Muscle of arm (tissue), 14 donors: ENCODE results near the gene TSGA10. TPM values are rescaled to one million over a fixed set of nuclear protein-coding genes. Genes with fewer than 3 reads are reported as not detected.
"Not testable (repeated sequence)": the region's sequence is repeated elsewhere in the genome, so short reads cannot be mapped to it uniquely, and the experiment has no call there.

Experiments
- DNase-seq: peaks from one replicate; pipeline ENCODE4 v3.0.0-alpha.2; 2013
- long read RNA-seq, 11 donors: transcript quantifications; one replicate each; lab custom pipeline, GENCODE V29; 2026
- polyA plus RNA-seq, 12 donors: library from polyadenylated mRNA; unstranded; fragments of 120-200 nt; gene quantifications; one replicate each; pipeline ENCODE4 v1.2.1, GENCODE V29; 2013; ENCODE audit not compliant: insufficient read length in 12 of 12

The TSGA10 gene
- 1 to 10 TPM in 10 of 12 donors, not detected in 2; 1.3 to 6.6 (median 2.9) TPM for polyA plus RNA-seq
- long read RNA-seq, donor 1, partial matches to known transcripts: 41 of 42 reads
- long read RNA-seq, donor 1, other reads (novel, unspliced or antisense): 0 of 42 reads
- long read RNA-seq, donor 2, partial matches to known transcripts: 105 of 105 reads
- long read RNA-seq, donor 2, other reads (novel, unspliced or antisense): 0 of 105 reads
- long read RNA-seq, donor 3, partial matches to known transcripts: 9 of 9 reads
- long read RNA-seq, donor 3, other reads (novel, unspliced or antisense): 0 of 9 reads
- long read RNA-seq, donor 4, partial matches to known transcripts: 0 of 7 reads
- long read RNA-seq, donor 4, other reads (novel, unspliced or antisense): 7 of 7 reads
- long read RNA-seq, donor 5, partial matches to known transcripts: 40 of 40 reads
- long read RNA-seq, donor 5, other reads (novel, unspliced or antisense): 0 of 40 reads
- long read RNA-seq, donor 6, partial matches to known transcripts: 0 of 1 reads
- long read RNA-seq, donor 6, other reads (novel, unspliced or antisense): 0 of 1 reads
- long read RNA-seq, donor 7: 0 reads
- long read RNA-seq, donor 8, partial matches to known transcripts: 20 of 21 reads
- long read RNA-seq, donor 8, other reads (novel, unspliced or antisense): 0 of 21 reads
- long read RNA-seq, donor 9, partial matches to known transcripts: 31 of 31 reads
- long read RNA-seq, donor 9, other reads (novel, unspliced or antisense): 0 of 31 reads
- long read RNA-seq, donor 10, partial matches to known transcripts: 82 of 82 reads
- long read RNA-seq, donor 10, other reads (novel, unspliced or antisense): 0 of 82 reads
- long read RNA-seq, donor 11, partial matches to known transcripts: 23 of 23 reads
- long read RNA-seq, donor 11, other reads (novel, unspliced or antisense): 0 of 23 reads

DNA sequence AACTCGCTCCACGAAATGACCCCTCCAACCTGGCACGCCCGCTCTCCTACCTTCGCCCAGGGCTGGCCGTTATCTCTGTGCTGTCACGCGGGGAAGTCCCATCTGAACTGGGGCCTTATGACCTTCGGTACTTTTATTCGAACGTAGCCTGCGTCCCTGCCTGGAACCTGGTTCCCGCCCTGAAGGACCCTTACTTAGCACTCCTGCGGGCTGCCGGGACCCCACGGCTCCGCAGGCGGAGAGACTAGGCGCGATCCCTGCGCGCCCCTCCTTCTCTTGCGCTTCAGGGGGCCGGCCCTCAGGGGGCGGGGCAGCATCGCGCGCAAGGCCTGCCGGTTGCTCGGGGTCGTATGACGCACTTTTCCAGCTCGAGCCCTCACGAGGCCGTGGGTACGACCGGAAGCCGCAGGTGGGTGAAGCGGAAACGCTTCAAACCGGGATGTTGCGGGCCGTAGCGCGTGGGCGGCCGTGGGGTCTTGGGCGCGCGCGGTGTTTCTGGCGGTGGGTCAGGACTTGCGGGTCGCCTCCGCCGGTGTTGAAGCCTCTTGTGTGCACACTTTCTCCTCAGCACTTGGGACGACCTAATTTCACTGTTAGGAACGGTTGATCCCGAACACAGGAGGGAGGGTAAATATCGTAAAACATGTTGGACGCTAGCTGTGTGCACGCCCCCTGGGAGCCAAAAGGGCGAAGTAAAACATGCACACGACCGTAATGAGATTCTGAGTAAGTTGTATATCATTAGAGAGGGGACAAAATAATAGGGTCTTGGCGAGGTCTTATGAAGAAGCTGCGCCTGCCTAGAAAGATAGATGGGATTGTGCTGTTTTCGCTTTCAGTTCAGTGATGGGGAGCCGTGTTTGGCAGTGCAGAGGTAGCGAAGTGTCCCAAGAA is at the start of gene TSGA10, which contains the start of gene LIPT1:
Gene TSGA10 (minus strand): TSS at position 300 of the 894 bp plus-strand sequence. CDS start 45,503 bp downstream, outside the sequence.
Gene LIPT1 (plus strand): TSS at position 325 of the 894 bp plus-strand sequence. CDS start 6,991 bp downstream, outside the sequence.
- DNase-seq: peak; percentile 93

DNA sequence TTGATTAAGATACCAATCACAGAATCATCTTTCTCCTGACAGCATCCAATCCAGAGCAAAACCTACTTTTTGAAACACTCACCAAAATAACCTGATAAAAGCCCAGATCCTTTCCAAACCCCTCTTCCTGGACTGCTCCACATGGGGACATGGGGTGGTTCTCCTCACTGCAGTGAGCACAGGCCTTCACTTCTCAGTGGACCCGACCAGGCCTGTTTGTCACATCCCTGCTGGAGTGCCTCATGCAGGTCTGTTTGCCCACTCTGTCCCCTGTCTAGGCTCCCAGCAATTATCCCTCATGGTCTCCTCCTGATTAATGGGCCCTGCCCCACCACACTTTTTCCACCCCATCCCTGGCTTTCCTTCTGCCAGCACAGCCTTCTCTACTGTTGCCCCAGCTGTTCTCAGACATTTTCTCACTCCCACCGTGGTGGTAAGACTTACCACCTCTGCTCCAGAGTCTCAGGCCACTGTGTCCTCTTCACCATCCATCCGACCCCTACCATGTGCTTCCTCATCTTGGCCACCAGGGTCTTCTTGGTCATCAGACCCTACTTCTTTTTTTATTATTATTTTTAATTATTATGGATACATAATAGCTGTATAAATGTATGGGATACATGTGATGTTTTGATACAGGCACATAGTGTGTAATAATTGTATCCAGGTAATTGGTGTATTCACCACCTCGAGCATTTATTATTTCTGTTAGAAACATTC is 47.4 kb upstream of the TSGA10 start:
- no peak for DNase-seq

DNA sequence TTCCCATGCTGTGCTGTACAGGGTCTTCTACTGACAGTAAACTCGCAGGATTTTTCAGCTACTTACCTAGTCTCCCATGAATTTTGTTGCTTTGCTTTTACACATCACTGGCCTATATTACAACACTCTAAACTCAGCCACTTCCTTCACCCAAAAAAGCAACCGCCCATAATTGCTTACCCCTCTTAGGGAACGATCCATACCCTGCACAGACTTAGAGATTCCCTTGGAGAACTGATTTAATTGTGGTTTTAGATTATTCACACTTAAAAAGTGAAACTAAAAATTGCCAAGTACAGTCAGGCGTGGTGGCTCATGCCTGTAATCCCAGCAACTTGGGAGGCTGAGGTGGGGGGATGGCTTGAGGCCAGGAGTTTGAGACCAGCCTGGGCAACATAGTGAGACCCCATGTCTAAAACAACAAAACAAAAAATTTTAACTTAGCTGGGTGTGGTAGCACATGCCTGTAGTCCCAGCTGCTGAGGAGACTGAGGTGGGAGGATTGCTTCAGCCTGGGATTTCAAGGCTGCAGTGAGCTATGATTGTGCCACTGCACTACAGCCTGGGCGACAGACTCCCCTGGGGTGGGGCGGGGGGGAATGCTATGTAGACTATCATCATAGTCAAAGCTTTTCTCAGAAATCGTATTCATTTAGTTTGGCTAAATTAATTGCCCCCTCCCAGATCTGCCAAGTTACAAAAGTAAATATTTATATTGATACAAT is 45.5 kb upstream of the TSGA10 start:
- DNase-seq: no peak

DNA sequence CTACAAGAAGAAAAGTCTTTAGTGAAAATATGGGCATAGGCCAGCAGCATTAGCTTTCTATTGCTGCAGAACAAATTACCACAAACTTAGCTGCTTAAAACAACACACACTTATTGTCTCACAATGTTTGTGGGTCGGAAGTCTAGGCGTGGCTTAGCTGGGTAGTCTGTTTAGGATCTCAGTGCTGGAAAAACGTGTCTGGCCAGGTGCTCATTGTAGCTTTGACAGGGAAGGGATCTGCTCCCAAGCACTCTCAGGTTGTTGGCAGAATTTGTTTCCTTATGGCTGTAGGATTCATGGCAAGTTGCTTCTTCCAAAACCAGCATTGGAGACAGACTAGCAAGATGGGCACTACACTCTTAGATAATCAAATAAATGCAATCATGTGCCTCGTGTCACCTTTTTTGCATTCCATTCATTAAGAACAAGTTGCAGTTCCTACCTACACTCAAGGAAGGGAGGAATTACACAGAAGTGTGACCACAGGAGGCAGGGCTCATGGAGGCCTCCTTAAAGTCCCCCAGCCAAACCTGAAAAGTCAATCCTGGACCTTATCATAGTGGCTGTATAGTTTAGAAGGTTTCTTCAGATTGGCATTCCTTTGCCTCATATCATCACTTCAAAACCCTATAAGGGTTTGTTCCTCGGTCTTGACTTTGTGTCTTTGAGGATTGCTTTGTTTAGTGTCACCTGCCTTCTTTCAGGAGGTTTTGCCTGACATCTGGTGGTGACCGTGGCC is 43.5 kb upstream of the TSGA10 start:
- no peak for DNase-seq

DNA sequence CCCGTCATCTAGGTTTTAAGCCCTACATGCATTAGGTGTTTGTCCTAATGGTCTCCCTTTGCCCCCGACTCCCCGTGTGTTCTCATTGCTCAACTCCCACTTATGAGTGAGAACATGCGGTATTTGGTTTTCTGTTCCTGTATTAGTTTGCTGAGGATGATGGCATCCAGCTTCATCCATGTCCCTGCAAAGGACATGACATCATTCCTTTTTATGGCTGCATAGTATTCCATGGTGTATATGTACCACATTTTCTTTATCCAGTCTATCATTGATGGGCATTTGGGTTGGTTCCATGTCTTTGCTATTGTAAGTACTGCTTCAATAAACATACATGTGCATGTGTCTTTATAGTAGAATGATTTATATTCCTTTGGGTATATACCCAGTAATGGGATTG is 37.6 kb upstream of the TSGA10 start:
- not testable (repeated sequence) for DNase-seq

DNA sequence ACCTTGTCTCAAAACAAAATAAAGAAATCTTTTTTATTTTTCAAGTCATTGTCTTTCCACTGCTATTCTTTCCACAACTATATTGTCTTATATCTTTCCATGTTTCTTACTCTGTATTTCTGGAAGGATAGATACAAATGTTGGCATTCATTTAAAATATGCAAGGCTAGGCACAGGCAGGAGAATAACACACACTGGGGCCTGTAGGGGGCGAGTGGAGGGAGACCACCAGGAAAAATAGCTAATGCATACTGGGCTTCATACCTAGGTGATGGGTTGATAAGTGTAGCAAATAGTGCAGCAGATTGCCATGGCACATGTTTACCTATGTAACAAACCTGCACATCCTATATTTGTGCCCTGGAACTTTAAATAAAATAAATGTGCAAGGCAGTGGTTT is 35.8 kb upstream of the TSGA10 start:
- DNase-seq: no peak

- DNase-seq: no peak
Measured at GRCh38 chr2:99188357-99188756, 33.6 kb upstream of the TSGA10 start.

DNA sequence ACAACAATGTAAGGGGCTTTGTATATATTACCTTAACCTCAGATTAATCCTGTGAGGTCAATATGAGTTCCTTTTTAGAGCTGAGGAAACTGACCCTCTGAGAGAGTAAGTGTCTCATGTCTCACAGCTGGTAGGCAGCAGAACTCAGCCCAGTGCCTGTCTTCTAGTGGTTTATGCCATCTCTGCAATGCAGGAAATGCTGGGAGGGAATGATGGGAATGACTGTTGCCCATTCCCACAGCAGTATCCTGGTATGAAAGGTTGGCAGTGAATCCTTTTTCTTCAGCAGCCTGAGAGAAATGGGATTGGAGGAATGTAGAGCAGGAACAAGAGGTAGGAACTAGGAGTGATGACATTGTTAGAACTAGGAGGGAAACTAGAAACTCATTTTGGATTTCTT is 32.3 kb upstream of the TSGA10 start:
- DNase-seq: no peak

GRCh38 chr2:99184811-99185210 is 30.1 kb upstream of the TSGA10 start:
- no peak for DNase-seq

DNA sequence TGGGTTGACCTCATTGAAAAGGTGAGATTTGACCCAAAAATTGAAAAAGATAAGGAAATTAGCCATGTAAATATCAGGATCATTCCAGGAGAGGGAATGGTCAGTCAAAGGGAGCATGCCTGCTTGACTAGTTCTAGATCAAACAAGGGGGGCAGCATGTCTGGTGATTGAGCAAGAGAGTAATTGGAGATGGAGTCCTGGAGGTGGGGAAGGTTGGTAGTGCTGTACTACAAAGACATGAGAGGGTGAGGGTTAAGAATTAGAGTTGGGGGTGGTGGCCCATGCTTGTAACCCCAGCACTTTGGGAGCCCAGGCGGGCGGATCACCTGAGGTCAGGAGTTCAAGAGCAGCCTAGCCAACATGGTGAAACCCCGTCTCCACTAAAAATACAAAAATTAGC is 28.3 kb upstream of the TSGA10 start:
- no peak for DNase-seq

- DNase-seq: no peak
Measured at GRCh38 chr2:99181624-99182000, 26.9 kb upstream of the TSGA10 start.

DNA sequence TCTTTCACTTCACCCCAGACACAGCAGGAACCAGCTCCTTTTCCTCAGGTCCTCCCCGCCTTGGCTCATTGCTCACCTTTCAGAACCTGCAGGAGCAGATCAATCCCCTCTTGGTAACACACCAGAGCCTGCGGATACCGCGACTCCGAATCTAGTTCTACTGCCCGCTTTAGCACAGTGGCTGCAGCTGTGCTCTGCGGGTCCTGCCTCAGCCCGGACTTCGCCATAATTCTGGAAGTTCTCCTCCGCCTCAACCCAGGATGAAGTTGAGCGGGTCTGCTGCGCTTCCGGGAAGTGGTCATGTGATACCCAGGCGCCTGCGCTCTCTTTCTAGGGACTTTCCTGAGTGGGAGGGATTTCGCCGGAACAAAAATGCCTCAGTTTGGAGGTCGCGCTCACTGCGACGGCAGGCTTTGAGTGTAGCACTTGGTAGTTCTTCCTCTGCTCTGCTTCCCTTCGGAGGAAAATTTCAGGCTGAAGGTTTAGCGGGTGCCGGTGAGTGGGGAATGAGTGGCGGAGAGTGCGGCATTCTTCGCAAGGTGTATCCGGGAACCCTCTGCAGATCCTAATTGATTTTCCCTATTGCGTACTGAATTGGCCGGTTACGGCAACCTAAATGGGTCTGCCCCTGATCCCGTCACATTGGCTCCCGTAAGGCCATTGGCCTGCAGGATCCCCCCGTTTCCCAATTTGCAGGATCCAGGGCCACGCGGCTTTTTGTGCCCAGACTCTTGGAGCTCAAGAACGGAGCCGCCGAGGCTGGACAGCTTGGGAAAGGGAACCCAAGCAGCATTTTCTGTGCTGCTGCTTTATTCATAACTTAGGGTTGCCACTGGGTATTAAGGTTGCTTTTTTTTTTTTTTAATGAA is 26.2 kb upstream of the TSGA10 start, which contains the start of the genes MITD1 and MRPL30:
Gene MITD1 (minus strand): TSS at position 304 of the 869 bp plus-strand sequence. CDS start 77 bp downstream, at position 227.
Gene MRPL30 (plus strand): TSS at position 430 of the 869 bp plus-strand sequence. CDS start 5,020 bp downstream, outside the sequence.
- DNase-seq: peak; percentile 97

DNA sequence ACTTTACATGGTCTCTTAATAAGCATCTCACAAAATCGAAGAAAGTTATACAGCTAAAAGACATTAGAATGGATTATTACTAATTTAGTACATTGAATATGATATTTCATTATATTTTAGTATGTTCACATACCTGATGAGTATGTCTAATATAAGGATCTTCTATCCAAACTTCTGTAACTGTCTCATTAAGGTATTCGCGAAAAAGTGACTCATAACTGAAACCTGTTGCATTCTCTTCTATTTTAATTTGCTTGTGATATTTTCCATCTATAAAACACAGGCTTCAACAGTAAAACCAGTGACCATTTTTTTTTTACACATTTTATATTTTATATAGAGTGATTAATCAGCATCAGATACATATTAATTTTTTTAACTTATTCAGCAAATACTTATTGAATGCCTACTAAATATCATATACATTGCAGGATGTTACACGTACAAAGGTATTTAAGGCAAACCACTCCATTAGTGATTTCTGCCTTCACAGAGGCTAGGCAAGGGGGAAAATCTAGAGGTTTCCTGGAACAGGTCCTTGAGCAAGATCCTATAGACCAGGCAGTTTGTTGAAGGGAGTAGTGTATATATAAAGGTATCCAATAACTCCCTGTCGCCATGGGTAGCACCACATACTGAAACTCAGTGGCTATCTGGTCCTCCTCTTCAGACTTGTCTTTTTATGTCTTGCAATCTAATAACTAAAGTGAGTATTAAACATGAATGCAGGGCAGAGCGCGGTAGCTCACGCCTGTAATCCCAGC is 16.8 kb upstream of the TSGA10 start:
- no peak for DNase-seq

DNA sequence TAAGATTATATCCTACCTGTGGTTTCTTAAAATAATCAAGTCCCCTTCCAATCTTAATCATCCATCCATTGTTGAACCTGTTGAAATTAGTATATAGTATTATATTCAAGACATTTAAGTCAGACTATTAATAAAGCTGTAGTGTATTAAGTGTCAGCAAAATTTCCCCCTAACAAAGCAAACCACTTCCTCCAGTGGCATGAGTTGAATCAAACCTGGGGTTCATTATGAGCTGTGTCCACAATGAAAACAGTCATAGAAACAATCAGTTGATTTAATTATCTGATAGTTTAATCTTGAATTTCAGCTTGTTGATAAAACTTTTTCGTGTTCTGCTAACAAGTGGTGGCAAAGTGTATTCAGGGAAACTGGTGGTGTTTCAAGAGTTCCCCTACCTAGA is 14.8 kb upstream of the TSGA10 start:
- DNase-seq: no peak

DNA sequence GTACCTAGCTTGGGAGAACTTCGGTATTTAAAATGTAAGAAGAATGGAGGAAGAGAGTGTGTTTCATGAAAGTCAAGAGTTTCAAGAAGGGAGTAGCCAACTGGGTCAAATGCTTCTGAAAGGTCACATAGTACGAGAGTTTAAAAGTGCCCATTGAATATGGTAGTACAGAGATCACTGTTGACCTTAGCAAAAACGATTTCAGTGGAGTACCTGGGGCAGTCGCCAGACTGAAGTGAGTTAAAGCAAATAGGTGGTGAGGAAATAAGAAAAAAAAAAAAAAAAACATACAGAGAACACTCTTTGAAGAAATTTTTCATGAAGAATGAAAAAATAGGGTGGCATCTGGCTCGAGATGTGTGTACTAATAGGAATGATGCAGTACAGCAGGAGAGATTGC is 11.5 kb upstream of the TSGA10 start:
- DNase-seq: no peak

- DNase-seq: no peak
Measured at GRCh38 chr2:99159594-99159993, 4.9 kb upstream of the TSGA10 start.

GRCh38 chr2:99158599-99158998 is 3.9 kb upstream of the TSGA10 start:
- DNase-seq: no peak
